Gastrocnemius medialis (tissue), 4 donors: Measurements from ENCODE around the gene TCAP. TPM values are rescaled to one million over a fixed set of nuclear protein-coding genes. Genes with fewer than 3 reads are reported as not detected.

Experiments used
- ATAC-seq, 2 donors: fragments of 150-250 bp; one replicate each; pipeline ENCODE4 v1.9.1; 2016
- DNase-seq, 2 donors: peaks; one replicate each; pipeline ENCODE4 v3.0.0-alpha.2; 2019
- H3K27ac ChIP-seq, 4 donors: fragments of 200-600 bp; sonication (generic); 1 replicate in 1 of 4; 2 replicates in 3 of 4; pipeline ENCODE4 v1.5.1; 2016 to 2018; ENCODE audit warnings: mild to moderate bottlenecking in 2 of 4, moderate library complexity in 1 of 4
- H3K27me3 ChIP-seq, 3 donors: fragments of 200-600 bp; sonication (generic) in 2 of 3; 1 replicate in 1 of 3; 2 replicates in 2 of 3; pipeline versions ENCODE4 v1.5.1 to v1.6.0; 2016 to 2019; ENCODE audit warnings: mild to moderate bottlenecking in 1 of 3, moderate library complexity in 1 of 3
- H3K36me3 ChIP-seq, 2 donors: fragments of 200-600 bp; sonication (generic) in 1 of 2; one replicate each; pipeline ENCODE4 v1.5.1; 2017 to 2018
- H3K4me1 ChIP-seq, 2 donors: fragments of 200-600 bp; sonication (generic) in 1 of 2; one replicate each; pipeline ENCODE4 v1.5.1; 2016 to 2017; ENCODE audit warnings: mild to moderate bottlenecking in 2 of 2
- H3K4me3 ChIP-seq, 4 donors: fragments of 200-600 bp; sonication (generic) in 3 of 4; 1 replicate in 1 of 4; 2 replicates in 3 of 4; pipeline ENCODE4 v1.5.1; 2016 to 2019; ENCODE audit warnings: mild to moderate bottlenecking in 2 of 4
- H3K9me3 ChIP-seq, 3 donors: fragments of 200-600 bp; sonication (generic) in 2 of 3; 1 replicate in 1 of 3; 2 replicates in 2 of 3; pipeline ENCODE4 v1.5.1; 2016 to 2019
- POLR2A ChIP-seq, 2 donors: fragments of 450-650 bp; IDR thresholded peaks; one replicate each; pipeline ENCODE4 v1.6.1; 2017; ENCODE audit warnings: antibody characterized with exemption in 2 of 2, mild to moderate bottlenecking in 2 of 2, moderate library complexity in 2 of 2
- in situ Hi-C, 4 donors: fragments of 200-750 bp; cut with MboI; loops; one replicate each; pipeline versions ENCODE4 v1.15.0 to v1.8.0; 2017; ENCODE audit warnings: low sequenced_read_pairs in 4 of 4
- intact Hi-C: fragments of 100-400 bp; cut with DNase I; formaldehyde crosslinking; loops from one replicate; pipeline ENCODE4 v1.15.1; 2023; ENCODE audit warnings: low total_unique reads
- total RNA-seq, 4 donors: library from RNA; depleted of rRNA; stranded (reverse); fragments of >200 nt; gene quantifications; one replicate each; pipeline versions ENCODE4 v1.1.0 to v1.2.3, GENCODE V29; 2016
- TF ChIP-seq, protein P1 (sequence below), 5 experiments: fragments of 450-650 bp in 3 of 5; fragments of 200-600 bp in 2 of 5; sonication (generic) in 2 of 5; IDR thresholded peaks in 4 of 5; conservative IDR thresholded peaks in 1 of 5; 1 replicate in 4 of 5; 2 replicates in 1 of 5; pipeline ENCODE4 v1.5.1; 2016 to 2019; ENCODE audit warnings: antibody characterized with exemption in 5 of 5, mild to moderate bottlenecking in 3 of 5, moderate library complexity in 3 of 5

Gene TCAP
- total RNA-seq, 4 donors from 2014 or later = 1,768 to 3,088 (median 2,493) TPM

DNA sequence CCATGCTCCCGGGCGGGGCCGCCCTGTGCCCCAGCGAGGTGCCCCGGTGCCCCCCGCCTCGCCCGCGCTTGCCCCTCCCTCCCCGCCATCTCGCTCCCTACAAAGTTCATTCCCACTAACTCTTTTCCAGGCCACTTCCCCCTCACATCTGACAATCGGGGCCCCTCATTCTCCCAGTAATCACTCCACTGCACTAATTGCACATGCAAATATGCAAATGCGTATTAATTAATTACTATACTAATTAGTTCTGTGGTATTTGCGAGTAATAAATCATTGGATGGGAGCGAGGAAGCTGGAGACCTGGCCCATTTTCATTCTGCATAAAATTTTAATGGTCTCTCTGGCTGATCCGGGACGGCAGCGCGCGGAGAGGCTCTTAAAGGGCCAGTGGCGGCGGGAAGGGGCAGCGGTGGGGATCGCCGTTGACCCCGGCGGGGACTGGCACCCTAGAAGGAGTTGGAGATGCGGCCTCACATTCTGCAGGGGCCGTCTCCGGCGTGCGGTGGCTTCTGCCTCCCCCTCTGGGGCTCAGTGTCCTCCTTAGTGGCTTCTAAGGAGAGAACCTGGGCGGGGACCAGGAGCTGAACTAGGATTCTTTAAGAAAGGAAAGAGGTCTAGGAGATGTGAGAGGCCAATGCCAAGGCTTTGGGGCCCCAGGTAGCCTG is 46.8 kb upstream of the TCAP start:
- peak overlapping the region in 2 of 4 donors; percentile 7 to 16 for H3K27ac ChIP-seq
- no peaks in the 10 kb centered on the region for H3K9me3 ChIP-seq
- no peaks in the 10 kb centered on the region for H3K36me3 ChIP-seq
- intact Hi-C loops = no loop called here
- in situ Hi-C loops = no loop called here
- peaks cover 3 to 16% (median 5%) of the 10 kb centered on the region in 3 donors for H3K27me3 ChIP-seq
- H3K4me1 ChIP-seq = peaks cover 3 to 5% of the 10 kb centered on the region in 2 donors
- no peak for ATAC-seq
- DNase-seq = no peak
- peak overlapping the region; percentile 49 to 63 (median 61) for H3K4me3 ChIP-seq
- TF ChIP-seq, protein P1, sequence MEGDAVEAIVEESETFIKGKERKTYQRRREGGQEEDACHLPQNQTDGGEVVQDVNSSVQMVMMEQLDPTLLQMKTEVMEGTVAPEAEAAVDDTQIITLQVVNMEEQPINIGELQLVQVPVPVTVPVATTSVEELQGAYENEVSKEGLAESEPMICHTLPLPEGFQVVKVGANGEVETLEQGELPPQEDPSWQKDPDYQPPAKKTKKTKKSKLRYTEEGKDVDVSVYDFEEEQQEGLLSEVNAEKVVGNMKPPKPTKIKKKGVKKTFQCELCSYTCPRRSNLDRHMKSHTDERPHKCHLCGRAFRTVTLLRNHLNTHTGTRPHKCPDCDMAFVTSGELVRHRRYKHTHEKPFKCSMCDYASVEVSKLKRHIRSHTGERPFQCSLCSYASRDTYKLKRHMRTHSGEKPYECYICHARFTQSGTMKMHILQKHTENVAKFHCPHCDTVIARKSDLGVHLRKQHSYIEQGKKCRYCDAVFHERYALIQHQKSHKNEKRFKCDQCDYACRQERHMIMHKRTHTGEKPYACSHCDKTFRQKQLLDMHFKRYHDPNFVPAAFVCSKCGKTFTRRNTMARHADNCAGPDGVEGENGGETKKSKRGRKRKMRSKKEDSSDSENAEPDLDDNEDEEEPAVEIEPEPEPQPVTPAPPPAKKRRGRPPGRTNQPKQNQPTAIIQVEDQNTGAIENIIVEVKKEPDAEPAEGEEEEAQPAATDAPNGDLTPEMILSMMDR (IDR thresholded peaks at IDR 0.05 in 4 of 5, conservative IDR thresholded peaks at IDR 0.05 in 1 of 5) = no peak
- no peak for TF ChIP-seq POLR2A (IDR thresholded peaks at IDR 0.05)

DNA sequence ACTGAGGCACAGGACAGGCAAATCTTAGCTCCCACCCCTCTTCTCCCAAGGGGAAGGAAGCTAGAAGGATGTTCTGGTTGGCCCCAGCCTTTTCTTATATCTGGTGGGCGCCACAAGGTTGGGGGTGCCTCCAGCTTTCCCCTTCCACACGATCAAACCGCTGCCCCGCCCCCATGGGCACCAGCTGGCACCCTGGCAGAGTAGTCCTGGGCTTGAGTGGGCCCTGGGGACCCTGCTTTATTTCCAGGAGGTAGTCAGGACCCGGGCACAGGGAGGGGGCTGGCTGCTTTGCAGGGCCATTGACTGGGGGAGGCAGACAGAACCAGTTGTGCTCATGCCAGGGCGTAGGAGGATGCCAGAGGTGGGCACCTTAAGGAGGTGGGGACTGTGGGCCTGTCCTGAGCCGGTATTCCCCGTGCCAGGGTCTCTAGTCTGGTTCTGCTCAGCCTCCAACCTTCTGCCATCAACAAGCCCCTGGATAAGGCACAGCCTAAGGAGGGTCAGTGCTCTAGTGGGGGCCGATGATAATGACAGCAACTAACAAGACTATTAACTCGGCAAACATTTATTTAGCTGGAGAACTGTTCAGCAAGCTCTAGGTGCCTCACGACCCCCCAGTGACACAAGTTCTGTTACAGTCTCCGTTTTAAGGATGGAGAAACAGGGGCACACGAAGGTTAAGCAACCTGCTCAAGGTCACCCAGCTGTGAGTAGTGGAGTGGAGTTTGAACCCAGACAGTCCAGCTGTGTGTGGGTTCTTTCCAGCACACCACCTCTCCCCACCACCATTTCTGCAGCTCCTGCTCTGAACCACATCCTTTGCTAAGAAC is 46.0 kb upstream of the TCAP start:
- Histone ChIP-seq H3K36me3 (no peaks in the 10 kb centered on the region), H3K27ac (no peak overlapping the region), H3K9me3 (no peaks in the 10 kb centered on the region), H3K27me3 (peaks cover 3 to 16% (median 5%) of the 10 kb centered on the region in 3 donors), H3K4me3 (peak overlapping the region in 2 of 4 donors; percentile 49 to 61), H3K4me1 (peaks cover 3 to 5% of the 10 kb centered on the region in 2 donors)
- intact Hi-C loops = no loop called here
- no peak for ATAC-seq
- no peak for DNase-seq
- TF ChIP-seq, protein P1 (IDR thresholded peaks at IDR 0.05 in 4 of 5, conservative IDR thresholded peaks at IDR 0.05 in 1 of 5) = no peak
- TF ChIP-seq POLR2A (IDR thresholded peaks at IDR 0.05) = no peak
- in situ Hi-C loops = no loop called here

DNA sequence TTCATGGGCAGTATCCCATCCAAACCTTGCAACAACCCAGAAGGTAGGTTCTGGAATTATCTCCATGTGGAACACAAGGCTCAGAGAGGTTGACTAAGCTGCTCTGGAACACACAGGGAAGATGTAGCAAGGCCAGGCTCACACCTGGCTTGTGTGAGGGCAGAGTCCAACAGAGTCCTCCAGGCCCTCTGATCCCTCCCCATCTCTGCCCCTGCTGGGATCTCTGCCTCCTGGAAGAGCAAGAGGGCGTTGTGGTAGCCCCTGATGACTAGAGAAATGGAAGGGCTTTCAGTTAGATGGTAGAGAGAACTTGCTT is 45.4 kb upstream of the TCAP start:
- H3K9me3 ChIP-seq = no peaks in the 10 kb centered on the region
- H3K36me3 ChIP-seq = no peaks in the 10 kb centered on the region
- no peak overlapping the region for H3K4me3 ChIP-seq
- H3K27me3 ChIP-seq = peaks cover 3 to 19% (median 5%) of the 10 kb centered on the region in 3 donors
- no peak for DNase-seq
- H3K27ac ChIP-seq = no peak overlapping the region
- in situ Hi-C loops (loop anchor here (5.0 to 10.0 kb wide), 4 partner anchors 53 to 135 kb away; no protein-coding TSS in a partner anchor), intact Hi-C loops (no loop called here)
- peaks cover 3 to 5% of the 10 kb centered on the region in 2 donors for H3K4me1 ChIP-seq
- TF ChIP-seq, protein P1 (IDR thresholded peaks at IDR 0.05 in 4 of 5, conservative IDR thresholded peaks at IDR 0.05 in 1 of 5) = no peak
- TF ChIP-seq POLR2A (IDR thresholded peaks at IDR 0.05) = no peak
- no peak for ATAC-seq

DNA sequence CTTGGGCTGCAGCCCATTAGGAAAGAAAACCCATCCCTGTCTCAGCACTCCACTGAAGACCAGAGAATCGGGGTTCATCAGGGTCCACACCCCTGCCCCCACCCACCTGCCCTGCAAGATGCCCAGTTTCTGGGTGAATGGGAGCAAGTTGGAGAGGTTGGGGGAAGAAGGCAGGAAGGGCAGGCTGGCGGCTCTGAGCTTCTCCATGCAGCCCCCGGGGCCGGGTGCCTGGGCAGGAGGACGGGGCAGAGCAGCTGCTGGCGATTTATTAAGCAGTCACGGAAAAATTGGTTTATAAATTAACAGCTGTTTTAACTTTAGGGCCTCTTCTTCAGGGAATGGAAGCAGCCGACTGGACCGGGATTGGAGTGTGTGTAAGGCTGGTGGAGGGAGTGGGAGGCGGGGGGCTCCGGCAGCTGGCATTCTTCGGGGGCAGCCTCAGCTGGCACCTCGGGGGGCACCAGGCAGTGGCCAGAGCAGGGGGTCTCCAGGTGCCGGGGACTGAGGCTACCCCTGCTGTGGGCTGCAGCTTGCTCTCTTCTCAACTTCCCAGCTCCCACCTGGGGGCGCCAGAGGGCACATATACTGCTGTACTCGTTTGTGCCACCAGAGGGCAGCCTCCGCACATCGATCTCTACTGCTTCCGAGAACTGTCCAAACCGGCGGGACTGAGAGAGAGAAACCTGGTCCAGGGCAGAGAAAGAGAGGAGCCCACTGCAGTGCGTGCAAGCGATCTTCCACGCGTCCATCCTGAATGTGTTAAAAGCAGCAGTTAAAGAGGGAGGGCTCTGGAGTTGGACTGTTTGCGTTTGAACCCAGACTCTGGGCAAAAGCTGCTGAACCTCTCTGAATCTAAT is 43.4 kb upstream of the TCAP start:
- H3K4me3 ChIP-seq = no peak overlapping the region
- no peak for TF ChIP-seq POLR2A (IDR thresholded peaks at IDR 0.05)
- TF ChIP-seq, protein P1 (IDR thresholded peaks at IDR 0.05 in 4 of 5, conservative IDR thresholded peaks at IDR 0.05 in 1 of 5) = peak; percentile 97 to 99 (median 99)
- DNase-seq (peak; percentile 69 to 79), ATAC-seq (peak; percentile 88 to 89)
- peaks cover 5 to 8% of the 10 kb centered on the region in 2 donors for H3K4me1 ChIP-seq
- peaks cover 14 to 32% (median 21%) of the 10 kb centered on the region in 3 donors for H3K27me3 ChIP-seq
- H3K36me3 ChIP-seq = no peaks in the 10 kb centered on the region
- no peaks in the 10 kb centered on the region for H3K9me3 ChIP-seq
- intact Hi-C loops (loop anchor here (1.0 to 2.0 kb wide), 4 partner anchors 15 to 133 kb away; partner anchors contain the start of genes MIEN1 and STARD3), in situ Hi-C loops (loop anchor here (5.0 to 10.0 kb wide), 4 partner anchors 51 to 133 kb away; no protein-coding TSS in a partner anchor)
- H3K27ac ChIP-seq = no peak overlapping the region
